ENCODE data around the gene NELL1.

Gene NELL1

GRCh38 chr11:21529187-21529586, 859.8 kb downstream of the NELL1 start:
- no peak for DNase-seq

- no peak for DNase-seq
These were observed 864.9 kb downstream of the NELL1 start for GRCh38 chr11:21534288-21534687.

- DNase-seq, result no peak
These were observed 868.6 kb downstream of the NELL1 start for GRCh38 chr11:21537980-21538379.

- no peak for DNase-seq
These were observed 871.9 kb downstream of the NELL1 start for GRCh38 chr11:21541187-21541751.

- no peak for DNase-seq
These were observed 874.5 kb downstream of the NELL1 start for GRCh38 chr11:21543901-21544300.

DNA sequence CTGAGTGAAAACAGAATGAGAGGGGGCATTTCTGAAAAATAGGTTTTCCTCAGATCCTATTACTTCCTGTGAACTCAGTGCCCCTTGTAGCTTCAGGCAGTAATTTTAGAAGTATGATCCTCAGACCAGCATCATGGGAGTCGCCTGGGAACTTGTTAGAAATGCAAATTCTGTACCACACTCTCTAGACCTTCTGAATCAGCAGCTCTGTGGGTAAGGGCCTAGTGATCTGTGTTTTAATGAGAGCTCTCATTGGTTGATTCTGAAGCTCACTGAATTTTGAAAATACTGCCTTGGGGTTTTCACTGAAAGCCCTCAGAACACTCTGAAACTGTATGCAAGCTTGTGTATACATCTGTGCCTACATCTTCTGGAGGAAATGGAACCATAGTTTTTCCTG, 876.3 kb downstream of the NELL1 start:
- DNase-seq, result no peak

- no peak for DNase-seq
These were observed 877.3 kb downstream of the NELL1 start for GRCh38 chr11:21546703-21547102.

- no peak for DNase-seq
These were observed 883.5 kb downstream of the NELL1 start for GRCh38 chr11:21552911-21553310.

DNA sequence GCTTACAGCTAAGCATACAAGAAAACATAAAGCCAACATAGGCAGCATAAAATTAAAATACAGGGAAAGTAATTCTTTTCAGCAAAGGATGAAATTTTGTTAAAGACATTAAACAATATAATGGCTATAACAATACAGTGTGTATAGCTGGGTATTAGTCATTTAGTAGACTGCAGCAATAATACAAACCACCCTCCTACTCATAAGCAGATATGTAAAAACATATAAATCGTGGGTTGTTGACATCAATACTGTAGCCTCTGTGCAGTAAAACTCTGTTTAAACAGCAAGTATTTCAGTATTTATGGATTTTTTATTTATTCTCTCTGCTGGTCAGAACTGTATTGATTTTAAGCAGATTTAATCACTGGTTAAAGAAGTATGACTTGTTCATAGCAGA, 884.4 kb downstream of the NELL1 start:
- DNase-seq, result no peak

GRCh38 chr11:21554284-21554683, 884.9 kb downstream of the NELL1 start:
- no peak for DNase-seq

GRCh38 chr11:21556926-21557325, 887.5 kb downstream of the NELL1 start:
- no peak for DNase-seq

GRCh38 chr11:21560466-21560975, 891.1 kb downstream of the NELL1 start:
- no peak for DNase-seq

DNA sequence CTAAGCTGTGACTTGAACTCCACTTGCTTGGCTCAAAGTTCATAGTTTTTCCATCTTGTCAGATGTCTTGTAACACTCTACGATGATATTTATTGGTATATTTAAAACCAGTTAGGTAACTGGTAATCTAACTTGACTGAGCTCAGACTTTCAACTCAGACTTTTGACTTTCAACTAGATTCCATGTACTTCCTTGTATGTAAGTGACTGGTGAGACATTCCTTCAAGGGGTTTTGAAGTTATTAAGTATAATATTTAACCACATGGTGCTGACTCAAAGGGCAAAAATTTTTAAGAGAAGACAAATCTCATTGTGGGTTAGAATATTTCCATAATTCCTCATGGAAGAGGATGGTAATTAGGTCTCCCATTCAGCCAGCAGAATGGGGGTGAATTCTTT, 892.2 kb downstream of the NELL1 start:
- no peak for DNase-seq

- DNase-seq, result no peak
These were observed 894.7 kb downstream of the NELL1 start for GRCh38 chr11:21564095-21564494.

GRCh38 chr11:21564833-21565682, 895.7 kb downstream of the NELL1 start:
- DNase-seq, result no peak

DNA sequence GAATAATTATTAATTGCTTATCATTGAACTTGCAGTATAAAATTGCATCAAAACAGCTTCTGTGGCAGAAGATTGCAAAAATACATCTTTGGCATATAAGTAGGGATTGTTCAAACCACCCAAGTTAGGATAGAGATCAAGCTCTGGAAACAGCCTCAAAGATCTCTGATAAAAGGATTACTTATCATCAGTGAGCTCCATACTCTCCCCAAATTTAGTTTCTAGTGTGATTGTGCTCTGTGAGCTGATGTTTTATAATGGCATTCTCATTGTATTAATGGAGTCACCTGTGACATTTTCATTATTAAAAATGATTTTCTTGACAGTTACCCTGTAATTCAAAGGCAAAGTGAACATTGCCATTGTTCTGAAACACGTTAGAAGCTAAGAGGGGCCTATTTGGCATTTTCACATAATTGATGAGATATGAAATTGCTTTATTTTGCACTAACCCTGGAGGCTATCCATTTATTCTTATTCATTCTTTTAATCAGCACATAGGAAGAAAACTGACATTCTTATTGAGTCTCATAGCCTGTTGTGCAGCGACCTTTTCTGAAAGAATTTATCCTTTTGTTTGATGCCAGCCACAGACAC, 897.2 kb downstream of the NELL1 start:
- no peak for DNase-seq

GRCh38 chr11:21567645-21568290, 898.4 kb downstream of the NELL1 start:
- DNase-seq, result no peak

GRCh38 chr11:21572210-21572609, 902.8 kb downstream of the NELL1 start:
- DNase-seq, result no peak

DNA sequence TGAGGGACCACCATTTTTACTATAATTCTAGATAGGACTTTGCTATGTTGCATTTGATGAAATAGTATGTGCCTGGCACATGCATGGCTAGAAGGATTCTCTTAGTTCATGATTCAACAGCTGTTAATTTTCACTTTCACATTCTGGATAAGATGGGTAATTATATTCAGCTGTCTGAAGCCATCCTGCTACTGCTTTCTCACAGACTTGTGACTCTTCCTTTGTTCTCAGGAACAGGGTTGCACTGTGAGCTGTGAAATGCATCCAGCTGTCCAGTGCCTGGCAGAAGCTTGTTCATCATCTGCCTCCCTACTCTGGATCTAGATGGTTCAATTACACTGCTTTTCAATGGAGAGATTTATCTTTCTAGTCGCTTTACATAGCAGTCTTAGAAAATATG, 913.4 kb downstream of the NELL1 start:
- DNase-seq, result no peak

- no peak for DNase-seq
These were observed 919.4 kb downstream of the NELL1 start for GRCh38 chr11:21588754-21589153.

DNA sequence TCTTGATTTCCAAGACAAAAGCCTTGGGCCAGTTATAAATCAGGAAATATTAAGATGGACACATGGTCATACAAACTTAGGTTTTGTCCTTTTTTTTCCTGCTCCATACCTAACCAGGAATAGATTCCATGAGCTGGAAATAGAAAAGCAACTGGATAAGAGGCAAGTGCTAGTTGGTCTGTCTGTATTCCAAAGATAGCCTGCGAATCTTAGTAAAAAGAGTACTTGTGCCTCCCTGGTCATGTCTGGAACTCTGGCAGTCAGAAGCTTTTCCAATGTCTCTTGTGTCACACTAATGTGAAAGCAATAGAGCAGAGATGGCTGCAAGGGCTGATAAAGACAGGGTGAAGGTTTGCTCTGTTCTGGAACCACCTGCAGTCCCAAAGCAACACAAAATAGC, 933.3 kb downstream of the NELL1 start:
- DNase-seq, result no peak

GRCh38 chr11:21603886-21604285, 934.5 kb downstream of the NELL1 start:
- DNase-seq, result no peak

DNA sequence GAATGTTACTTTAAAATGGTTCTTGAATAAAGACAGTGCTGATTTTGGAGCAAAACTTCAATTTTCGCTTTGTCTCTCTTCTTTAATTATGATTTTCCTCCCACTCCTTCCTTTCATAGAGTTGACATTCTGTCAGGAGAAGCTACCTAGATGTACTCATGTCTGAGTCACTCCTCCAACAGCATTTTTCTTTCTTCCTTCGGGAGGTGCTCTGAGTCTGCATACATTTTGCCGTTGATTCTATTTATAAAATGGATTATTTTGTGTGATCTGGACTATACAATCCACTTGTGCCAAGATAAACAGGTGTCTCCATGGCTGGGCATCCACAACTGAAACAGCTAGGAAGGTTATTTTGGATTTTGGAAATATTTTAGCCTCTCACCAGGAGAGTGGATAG, 935.2 kb downstream of the NELL1 start:
- no peak for DNase-seq

DNA sequence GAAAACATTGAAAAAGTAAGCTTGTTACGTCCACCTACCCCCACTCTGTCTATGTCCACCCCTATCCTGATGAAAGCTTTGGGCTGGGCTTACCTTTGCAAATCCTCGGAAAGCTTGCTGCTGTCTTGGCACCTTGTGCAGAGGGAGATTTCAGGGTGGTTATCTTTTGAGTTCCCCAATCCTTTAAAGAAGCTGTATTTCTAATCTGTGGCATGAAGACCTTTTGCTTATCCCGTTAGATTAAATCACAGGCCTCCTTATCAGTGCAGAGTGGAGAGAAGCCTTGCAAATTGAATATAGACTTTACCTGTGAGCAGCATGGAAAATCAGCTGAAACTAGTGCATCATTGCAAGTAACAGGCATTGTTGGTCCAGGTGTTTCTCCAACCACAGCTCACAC, 942.9 kb downstream of the NELL1 start:
- no peak for DNase-seq

Data from CD4-positive, alpha-beta T cell treated with Interferon alpha-2 for 1 hour (primary cell).